Neuronal stem cell (in vitro differentiated cells): ENCODE data around the gene PPBP.

Experiments used
- DNase-seq: peaks from one replicate; pipeline ENCODE4 v3.0.0-alpha.2; 2013; ENCODE audit warnings: low spot score
- H2AFZ ChIP-seq: one replicate; pipeline ENCODE4 v1.6.1; 2013; ENCODE audit warnings: mild to moderate bottlenecking, low read length, inconsistent platforms
- H2AK5ac ChIP-seq: 2 replicates; pipeline ENCODE4 v1.6.1; 2013; ENCODE audit warnings: low read depth, mild to moderate bottlenecking, inconsistent platforms, low read length, moderate library complexity, mixed read lengths
- H2BK120ac ChIP-seq: 2 replicates; pipeline ENCODE4 v1.6.1; 2013; ENCODE audit warnings: low read depth, mild to moderate bottlenecking, inconsistent platforms, low read length, moderate library complexity, mixed read lengths
- H2BK12ac ChIP-seq: one replicate; pipeline ENCODE4 v1.6.1; 2013; ENCODE audit warnings: low read length, inconsistent platforms
- H2BK15ac ChIP-seq: 2 replicates; pipeline ENCODE4 v1.6.1; 2013; ENCODE audit warnings: mild to moderate bottlenecking, low read length, inconsistent platforms, mixed read lengths
- H2BK5ac ChIP-seq: one replicate; pipeline ENCODE4 v1.6.1; 2013; ENCODE audit warnings: inconsistent platforms, mild to moderate bottlenecking, low read length, moderate library complexity
- H3K14ac ChIP-seq: one replicate; pipeline ENCODE4 v1.6.1; 2013; ENCODE audit warnings: low read length, inconsistent platforms
- H3K18ac ChIP-seq: 2 replicates; pipeline ENCODE4 v1.6.1; 2013; ENCODE audit warnings: low read length, inconsistent platforms
- H3K23ac ChIP-seq: 2 replicates; pipeline ENCODE4 v1.6.1; 2013; ENCODE audit warnings: low read depth, mild to moderate bottlenecking, mixed read lengths, low read length, inconsistent platforms; ENCODE audit not compliant: poor library complexity
- H3K27ac ChIP-seq: replicated peaks from 3 replicates; pipeline ENCODE4 v1.5.1; 2013; ENCODE audit warnings: low read length, inconsistent platforms
- H3K27me3 ChIP-seq, 3 experiments: 2 replicates each; pipeline ENCODE4 v1.6.1; 2013; ENCODE audit warnings: low read length in 3 of 3, mild to moderate bottlenecking in 2 of 3, inconsistent platforms in 1 of 3, low read depth in 1 of 3, mixed read lengths in 1 of 3, moderate library complexity in 1 of 3; ENCODE audit not compliant: control insufficient read depth in 3 of 3, insufficient read depth in 3 of 3
- H3K36me3 ChIP-seq, 2 donors: replicated peaks in 1 of 2; 2 replicates each; pipeline ENCODE4 v1.6.1; 2013; ENCODE audit warnings: low read length in 2 of 2; ENCODE audit not compliant: control insufficient read depth in 2 of 2, insufficient read depth in 2 of 2
- H3K4ac ChIP-seq: 2 replicates; pipeline ENCODE4 v1.6.1; 2013; ENCODE audit warnings: inconsistent platforms, mild to moderate bottlenecking, low read length, moderate library complexity
- H3K4me1 ChIP-seq, 2 donors: 1 replicate in 1 of 2; 2 replicates in 1 of 2; pipeline ENCODE4 v1.6.1; 2013; ENCODE audit warnings: low read length in 2 of 2, low read depth in 1 of 2; ENCODE audit not compliant: control insufficient read depth in 2 of 2, insufficient read depth in 1 of 2
- H3K4me2 ChIP-seq: one replicate; pipeline ENCODE4 v1.6.1; 2013; ENCODE audit warnings: mild to moderate bottlenecking, low read length, inconsistent platforms; ENCODE audit not compliant: insufficient read depth, poor library complexity, severe bottlenecking
- H3K4me3 ChIP-seq, 2 donors: 2 replicates each; pipeline ENCODE4 v1.5.1; 2013; ENCODE audit warnings: low read length in 2 of 2, mild to moderate bottlenecking in 2 of 2, inconsistent platforms in 1 of 2, moderate library complexity in 1 of 2
- H3K79me1 ChIP-seq: one replicate; pipeline ENCODE4 v1.6.1; 2013; ENCODE audit warnings: low read depth, mild to moderate bottlenecking, inconsistent platforms, low read length, moderate library complexity
- H3K9ac ChIP-seq: one replicate; pipeline ENCODE4 v1.6.1; 2013; ENCODE audit warnings: mild to moderate bottlenecking, low read depth, low read length, inconsistent platforms; ENCODE audit not compliant: poor library complexity
- H3K9me3 ChIP-seq, 2 donors: replicated peaks in 1 of 2; 2 replicates each; pipeline versions ENCODE3 to v1.6.1; 2013; ENCODE audit warnings: low read length in 2 of 2, mild to moderate bottlenecking in 2 of 2, inconsistent platforms in 1 of 2, low read depth in 1 of 2, mixed read lengths in 1 of 2, moderate library complexity in 1 of 2; ENCODE audit not compliant: control insufficient read depth in 2 of 2, insufficient read depth in 1 of 2
- H4K8ac ChIP-seq: one replicate; pipeline ENCODE4 v1.6.1; 2013; ENCODE audit warnings: low read depth, mild to moderate bottlenecking, inconsistent platforms, low read length, moderate library complexity
- H4K91ac ChIP-seq: one replicate; pipeline ENCODE4 v1.6.1; 2013; ENCODE audit warnings: low read length, low read depth, mild to moderate bottlenecking, inconsistent platforms; ENCODE audit not compliant: poor library complexity
- WGBS, 2 donors: extraction: QIAGEN DNeasy Blood & Tissue Kit; methylation state at CpG; one replicate each; pipeline ENCODE4 v1.1.7; 2013; ENCODE audit warnings: missing lambda C conversion rate in 2 of 2, mixed read lengths in 1 of 2; ENCODE audit not compliant: insufficient read length in 2 of 2, insufficient replicate concordance in 1 of 2; ENCODE audit errors: extremely low coverage in 2 of 2; 5-methylcytosine and 5-hydroxymethylcytosine counted together

Gene PPBP

DNA sequence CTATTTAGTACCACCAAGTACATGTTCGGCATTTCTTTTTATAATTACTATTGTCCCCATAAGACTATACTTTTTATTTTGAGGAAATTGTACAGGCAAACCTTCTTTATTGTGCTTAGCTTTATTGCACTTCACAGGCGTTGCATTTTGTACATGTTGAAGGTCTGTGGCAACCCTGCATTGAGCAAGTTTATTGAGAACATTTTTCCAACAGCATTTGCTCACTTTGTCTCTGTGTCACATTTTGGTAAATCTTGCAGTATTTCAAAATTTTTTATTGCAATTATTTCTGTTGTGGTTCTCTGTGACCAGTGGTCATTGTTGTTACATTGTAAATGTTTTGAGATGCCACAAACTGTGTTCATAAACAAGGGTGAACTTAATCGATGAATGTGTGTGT is 21.3 kb upstream of the PPBP start:
- Histone ChIP-seq H3K9ac (no peak overlapping the region), H4K91ac (no peak overlapping the region), H2AK5ac (no peak overlapping the region), H2BK120ac (no peak overlapping the region), H3K4me1 (no peaks in the 10 kb centered on the region), H3K4ac (no peak overlapping the region), H2BK12ac (no peak overlapping the region), H3K4me3 (no peak overlapping the region), H2BK15ac (no peak overlapping the region), H3K27ac (no peak overlapping the region), H3K14ac (no peak overlapping the region), H3K27me3 (no peaks in the 10 kb centered on the region), H3K23ac (no peak overlapping the region), H2AFZ (no peak overlapping the region), H3K36me3 (no peaks in the 10 kb centered on the region), H3K18ac (no peak overlapping the region), H3K9me3 (no peaks in the 10 kb centered on the region), H4K8ac (no peak overlapping the region), H3K4me2 (no peak overlapping the region), H3K79me1 (no peaks in the 10 kb centered on the region), H2BK5ac (no peak overlapping the region)
- no CpG with 5 or more reads among the region's 3 CpGs for WGBS, 2 donors
- no peak for DNase-seq

DNA sequence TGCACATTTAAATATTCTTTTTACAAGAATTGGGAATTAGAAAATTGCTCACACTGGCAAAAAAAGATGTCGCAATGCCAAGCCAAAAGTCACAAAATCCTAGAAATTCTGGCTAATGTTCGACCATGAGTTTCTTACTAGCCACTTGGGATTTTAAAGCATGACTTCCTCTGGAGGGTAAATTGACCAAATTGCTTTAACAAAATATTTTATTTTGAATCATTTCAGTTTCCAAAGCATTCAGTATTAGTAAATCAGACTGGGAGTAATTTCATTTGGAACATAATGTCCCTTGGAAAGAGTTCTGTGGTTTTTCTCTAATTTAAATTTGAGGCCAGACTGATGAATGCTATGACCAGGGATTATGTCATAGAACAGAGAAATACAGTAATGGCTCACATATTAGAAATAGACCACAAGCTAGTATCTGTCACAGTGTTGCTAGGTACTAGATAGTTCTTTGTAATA is 18.1 kb upstream of the PPBP start:
- no peak overlapping the region for H3K18ac ChIP-seq
- no peak overlapping the region for H3K23ac ChIP-seq

DNA sequence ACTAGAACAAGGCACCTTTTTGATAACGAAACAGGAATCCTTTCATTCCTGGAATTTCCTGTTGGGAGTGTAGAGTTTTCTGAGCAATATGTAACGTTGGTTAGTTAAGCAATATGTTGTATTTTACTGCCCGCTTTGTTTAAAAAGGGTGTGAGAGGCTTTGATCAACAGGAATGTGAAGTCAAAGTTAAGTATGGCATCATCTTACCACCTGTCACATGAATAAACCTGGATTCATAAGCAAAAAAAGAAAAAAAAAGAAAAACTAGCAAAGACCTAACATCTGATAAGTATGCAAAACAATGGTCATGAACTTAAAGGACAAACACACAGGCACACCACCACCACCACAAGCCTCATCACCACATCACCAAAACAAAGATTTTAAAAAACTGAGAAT is 17.5 kb upstream of the PPBP start:
- H2BK120ac ChIP-seq, result no peak overlapping the region
- no peak overlapping the region for H3K4ac ChIP-seq
- H2AFZ ChIP-seq, result no peak overlapping the region
- H3K36me3 ChIP-seq, result no peaks in the 10 kb centered on the region
- H3K4me1 ChIP-seq, result no peaks in the 10 kb centered on the region
- no peak overlapping the region for H3K4me2 ChIP-seq
- no peak overlapping the region for H3K4me3 ChIP-seq
- H4K91ac ChIP-seq, result no peak overlapping the region
- H3K18ac ChIP-seq, result no peak overlapping the region
- no peak overlapping the region for H2AK5ac ChIP-seq
- H2BK5ac ChIP-seq, result no peak overlapping the region
- H2BK15ac ChIP-seq, result no peak overlapping the region
- no peaks in the 10 kb centered on the region for H3K9me3 ChIP-seq
- no peak overlapping the region for H3K14ac ChIP-seq
- H3K79me1 ChIP-seq, result no peaks in the 10 kb centered on the region
- no peak overlapping the region for H3K23ac ChIP-seq
- no CpG with 5 or more reads among the region's 3 CpGs for WGBS, 2 donors
- H3K27me3 ChIP-seq, result no peaks in the 10 kb centered on the region
- no peak overlapping the region for H3K27ac ChIP-seq
- H3K9ac ChIP-seq, result no peak overlapping the region
- no peak overlapping the region for H2BK12ac ChIP-seq
- no peak for DNase-seq
- no peak overlapping the region for H4K8ac ChIP-seq

More for the DNA sequence above, 18.1 kb upstream of the PPBP start:
- no peak overlapping the region for H2AK5ac ChIP-seq
- no peak overlapping the region for H3K4me2 ChIP-seq
- no peaks in the 10 kb centered on the region for H3K79me1 ChIP-seq
- no peak overlapping the region for H3K14ac ChIP-seq
- H3K27me3 ChIP-seq, result no peaks in the 10 kb centered on the region
- H2AFZ ChIP-seq, result no peak overlapping the region
- H2BK12ac ChIP-seq, result no peak overlapping the region
- H2BK5ac ChIP-seq, result no peak overlapping the region
- H3K9me3 ChIP-seq, result no peaks in the 10 kb centered on the region
- no peak overlapping the region for H3K9ac ChIP-seq
- no peak overlapping the region for H3K27ac ChIP-seq
- no peaks in the 10 kb centered on the region for H3K4me1 ChIP-seq
- no peak overlapping the region for H4K91ac ChIP-seq
- no peaks in the 10 kb centered on the region for H3K36me3 ChIP-seq
- WGBS, 2 donors, result no CpG with 5 or more reads among the region's 2 CpGs
- no peak for DNase-seq
- no peak overlapping the region for H3K4me3 ChIP-seq
- H4K8ac ChIP-seq, result no peak overlapping the region
- no peak overlapping the region for H2BK120ac ChIP-seq
- H3K4ac ChIP-seq, result no peak overlapping the region
- H2BK15ac ChIP-seq, result no peak overlapping the region

DNA sequence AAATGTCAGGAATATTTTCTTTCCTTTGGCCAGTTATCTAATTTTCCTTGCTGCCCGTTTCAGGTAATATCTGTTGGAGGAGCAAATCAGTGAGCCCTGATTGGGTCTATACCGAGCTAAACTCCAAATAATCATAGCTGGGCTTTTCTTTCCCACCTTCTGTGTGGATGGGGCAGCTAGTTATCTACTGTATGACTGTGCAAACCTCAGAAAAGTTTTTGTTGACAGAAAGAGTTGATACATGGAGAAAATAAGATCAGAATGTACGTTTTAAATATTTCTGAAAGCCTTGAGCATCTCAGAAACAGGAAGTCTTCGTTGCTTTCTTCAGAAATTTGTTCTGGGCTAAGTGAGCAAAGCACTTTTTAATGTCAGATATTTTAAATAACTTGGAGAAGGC is 16.7 kb upstream of the PPBP start:
- Histone ChIP-seq H3K23ac (no peak overlapping the region), H2AK5ac (no peak overlapping the region), H3K4me3 (no peak overlapping the region), H3K14ac (no peak overlapping the region), H3K4me2 (no peak overlapping the region), H2BK12ac (no peak overlapping the region), H3K4ac (no peak overlapping the region), H3K9ac (no peak overlapping the region), H3K27me3 (no peaks in the 10 kb centered on the region), H4K91ac (no peak overlapping the region), H3K18ac (no peak overlapping the region), H3K36me3 (no peaks in the 10 kb centered on the region), H4K8ac (no peak overlapping the region), H3K79me1 (no peaks in the 10 kb centered on the region), H3K9me3 (no peaks in the 10 kb centered on the region), H3K4me1 (no peaks in the 10 kb centered on the region), H2BK5ac (no peak overlapping the region), H2BK120ac (no peak overlapping the region), H3K27ac (no peak overlapping the region), H2BK15ac (no peak overlapping the region), H2AFZ (no peak overlapping the region)
- no peak for DNase-seq
- no CpG with 5 or more reads among the region's 4 CpGs for WGBS, 2 donors
